GM12864 (cell line): Measurements from ENCODE around the gene IFNA13.

ENCODE experiments used
- DNase-seq: peaks from one replicate; pipeline ENCODE4 v3.0.0-alpha.2; 2011; ENCODE audit warnings: low read depth
- H3K4me3 ChIP-seq: 2 replicates; pipeline ENCODE4 v1.5.1; 2011; ENCODE audit warnings: mild to moderate bottlenecking, low read depth, low read length, control low read depth
- TF ChIP-seq, protein P1 (sequence below): IDR thresholded peaks from 2 replicates; pipeline ENCODE4 v1.5.1; 2011; ENCODE audit warnings: low read depth, mild to moderate bottlenecking, moderate library complexity, low read length, control low read depth, inconsistent platforms; ENCODE audit errors: missing control alignments

Gene IFNA13

DNA sequence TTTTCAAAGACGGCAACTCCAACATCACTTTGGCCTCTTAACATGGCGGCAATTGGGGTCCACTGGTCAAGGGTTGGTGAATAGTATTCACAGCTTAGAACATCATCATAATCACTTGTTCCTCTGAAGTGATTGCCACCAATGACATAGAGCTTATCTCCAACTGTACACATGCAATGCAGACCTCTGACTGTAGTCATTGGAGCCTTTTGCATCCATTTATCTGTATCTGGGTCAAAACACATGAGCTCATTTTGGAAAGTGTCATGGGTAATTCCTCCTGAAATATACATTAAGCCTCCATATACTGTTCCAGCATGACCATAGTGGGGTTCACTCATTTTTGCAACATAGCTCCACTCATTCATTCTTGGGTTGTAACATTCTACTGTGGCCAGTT, 34.6 kb downstream of the IFNA13 start:
- TF ChIP-seq, protein P1, sequence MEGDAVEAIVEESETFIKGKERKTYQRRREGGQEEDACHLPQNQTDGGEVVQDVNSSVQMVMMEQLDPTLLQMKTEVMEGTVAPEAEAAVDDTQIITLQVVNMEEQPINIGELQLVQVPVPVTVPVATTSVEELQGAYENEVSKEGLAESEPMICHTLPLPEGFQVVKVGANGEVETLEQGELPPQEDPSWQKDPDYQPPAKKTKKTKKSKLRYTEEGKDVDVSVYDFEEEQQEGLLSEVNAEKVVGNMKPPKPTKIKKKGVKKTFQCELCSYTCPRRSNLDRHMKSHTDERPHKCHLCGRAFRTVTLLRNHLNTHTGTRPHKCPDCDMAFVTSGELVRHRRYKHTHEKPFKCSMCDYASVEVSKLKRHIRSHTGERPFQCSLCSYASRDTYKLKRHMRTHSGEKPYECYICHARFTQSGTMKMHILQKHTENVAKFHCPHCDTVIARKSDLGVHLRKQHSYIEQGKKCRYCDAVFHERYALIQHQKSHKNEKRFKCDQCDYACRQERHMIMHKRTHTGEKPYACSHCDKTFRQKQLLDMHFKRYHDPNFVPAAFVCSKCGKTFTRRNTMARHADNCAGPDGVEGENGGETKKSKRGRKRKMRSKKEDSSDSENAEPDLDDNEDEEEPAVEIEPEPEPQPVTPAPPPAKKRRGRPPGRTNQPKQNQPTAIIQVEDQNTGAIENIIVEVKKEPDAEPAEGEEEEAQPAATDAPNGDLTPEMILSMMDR = no peak
- DNase-seq = no peak
- H3K4me3 ChIP-seq = no peak overlapping the region

DNA sequence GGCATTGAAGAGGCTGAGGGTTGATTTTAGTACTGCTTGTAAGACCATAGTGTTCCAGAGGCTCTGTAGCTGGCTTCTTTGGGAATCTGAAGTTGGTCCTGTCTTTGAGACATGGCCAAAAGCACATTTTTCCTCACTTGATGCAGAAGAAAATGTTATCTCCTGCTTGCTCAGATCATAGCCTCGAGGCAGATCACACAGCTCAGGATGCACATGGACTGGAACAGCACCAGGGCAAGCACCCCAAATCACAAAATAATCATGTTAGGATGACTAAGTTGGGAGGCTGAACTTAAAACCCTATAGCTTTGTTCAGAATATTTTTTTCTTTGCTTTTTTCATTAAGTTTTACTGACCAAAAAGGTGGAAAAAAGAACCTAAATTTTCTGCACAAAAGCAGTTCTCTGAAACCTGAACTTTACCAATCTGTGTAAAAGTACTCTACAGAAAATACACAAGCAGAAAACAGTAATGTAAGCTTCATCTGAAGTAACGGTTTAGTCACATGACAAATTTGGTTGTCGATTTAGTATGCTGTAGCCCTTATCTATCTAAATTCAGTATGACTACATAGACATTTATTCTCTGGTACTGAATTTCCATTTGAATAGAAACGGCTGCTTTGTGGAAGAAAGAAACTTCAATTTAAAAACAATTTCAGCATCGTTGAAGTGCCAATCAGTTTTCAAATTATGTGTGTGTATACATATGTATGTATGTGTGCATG, 36.0 kb downstream of the IFNA13 start:
- TF ChIP-seq, protein P1 = no peak
- no peak for DNase-seq
- no peak overlapping the region for H3K4me3 ChIP-seq

DNA sequence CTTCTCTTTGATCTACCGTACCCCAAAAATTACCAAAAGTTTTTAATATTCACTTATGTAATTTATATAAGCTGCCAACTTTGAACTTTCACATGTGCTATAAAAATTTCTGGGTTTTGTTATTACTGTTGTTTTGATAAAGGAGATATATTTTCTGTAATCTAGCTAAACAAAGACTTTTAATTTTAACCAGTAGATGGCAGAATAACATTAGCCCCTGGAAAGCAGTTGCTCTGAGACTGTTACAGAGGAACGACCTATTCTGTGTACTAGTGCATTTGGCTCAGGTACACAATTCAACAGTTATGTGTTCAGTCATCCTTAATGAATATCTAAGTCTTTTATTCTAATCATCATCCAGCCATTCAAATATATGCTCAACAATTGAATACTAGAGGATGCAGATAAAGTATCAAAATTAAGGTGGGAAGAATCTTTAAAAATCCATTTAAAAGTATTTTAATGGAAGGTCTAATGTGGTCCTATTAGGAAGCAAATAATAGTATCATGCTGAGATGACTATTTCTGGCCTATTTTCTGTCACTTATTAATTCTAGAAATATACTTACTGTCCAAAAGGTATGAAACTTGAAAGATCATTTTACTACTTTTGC, 41.2 kb downstream of the IFNA13 start:
- DNase-seq = no peak
- no peak overlapping the region for H3K4me3 ChIP-seq
- TF ChIP-seq, protein P1 = peak; percentile 53

DNA sequence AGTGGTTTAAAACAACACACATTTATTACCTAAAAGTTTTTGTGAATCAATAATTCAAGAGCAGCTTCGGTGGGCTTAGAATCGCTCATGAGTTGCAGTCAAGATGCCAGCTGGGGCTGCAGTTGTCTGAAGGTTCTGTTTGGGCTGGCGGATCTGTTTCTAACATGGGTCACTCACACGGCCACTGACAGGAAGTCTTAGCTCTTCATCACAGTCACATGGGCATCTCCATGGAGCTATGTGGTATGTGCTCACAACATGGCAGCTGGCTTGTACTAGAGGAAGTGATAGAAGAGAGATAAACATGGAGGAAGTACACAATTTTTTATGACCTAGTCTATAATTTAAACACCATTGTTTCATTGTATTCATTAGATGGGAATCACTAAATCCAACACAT, 43.8 kb downstream of the IFNA13 start:
- DNase-seq = no peak
- TF ChIP-seq, protein P1 = no peak
- H3K4me3 ChIP-seq = no peak overlapping the region

DNA sequence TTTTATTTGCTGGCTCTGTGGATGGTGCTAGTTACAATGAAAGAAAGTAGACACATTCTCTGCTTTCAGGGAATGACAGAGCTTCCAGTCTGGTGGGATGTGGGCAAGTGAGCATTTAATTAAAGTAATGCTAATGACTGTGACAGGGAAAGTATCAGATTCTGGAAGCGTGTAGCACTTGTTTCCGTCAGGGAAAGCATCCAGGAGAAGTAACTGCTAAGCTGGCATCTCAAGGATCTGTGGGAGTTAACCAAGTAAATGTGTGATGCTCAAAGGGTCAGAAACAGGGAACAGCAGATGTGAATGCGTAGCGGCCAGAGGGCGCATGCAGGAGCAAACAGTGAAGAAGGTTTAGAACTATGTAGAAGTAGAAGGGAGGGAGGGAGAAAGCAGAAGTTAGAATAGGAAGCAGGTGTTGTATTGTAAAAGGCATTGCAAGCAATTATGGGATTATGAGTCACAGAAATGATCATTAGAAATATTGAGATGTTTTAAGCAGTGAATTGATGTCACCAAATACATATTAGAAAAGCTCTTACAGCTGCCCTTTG, 44.9 kb downstream of the IFNA13 start:
- H3K4me3 ChIP-seq = no peak overlapping the region
- DNase-seq = no peak
- TF ChIP-seq, protein P1 = no peak

DNA sequence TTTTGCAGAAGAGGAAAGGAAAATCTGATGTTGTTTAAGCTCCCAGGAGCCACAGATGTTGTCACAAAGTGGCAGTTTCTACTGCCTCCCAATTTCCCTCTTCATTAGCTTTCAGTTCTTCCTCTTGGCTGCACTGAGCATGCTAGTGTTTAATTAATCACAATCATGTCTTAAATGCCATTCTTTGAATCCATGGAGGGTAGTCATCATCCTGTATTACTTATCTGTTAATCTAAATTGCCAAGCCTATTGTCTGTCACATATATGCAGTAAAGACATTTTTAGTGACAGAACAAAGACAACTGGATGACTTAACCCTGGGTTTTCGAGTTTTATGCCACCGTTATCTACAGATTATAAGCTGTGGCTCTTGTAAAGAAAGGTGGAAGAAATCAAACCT, 47.4 kb downstream of the IFNA13 start:
- TF ChIP-seq, protein P1 = no peak
- no peak overlapping the region for H3K4me3 ChIP-seq
- DNase-seq = no peak
